HCT116 (cell line): Measurements from ENCODE around the gene DYNC1I1.

Experiments
- ATF3 ChIP-seq: IDR thresholded peaks from 2 replicates; pipeline ENCODE4 v1.6.1; 2012
- CTCF ChIP-seq, 3 experiments: fragments of 200-600 bp in 1 of 3; sonication (generic) in 1 of 3; IDR thresholded peaks in 2 of 3; conservative IDR thresholded peaks in 1 of 3; 2 replicates each; pipeline ENCODE4 v1.5.1; 2012 to 2017; ENCODE audit warnings: low read depth in 2 of 3, low read length in 2 of 3, antibody characterized with exemption in 1 of 3, borderline replicate concordance in 1 of 3, control low read depth in 1 of 3, mild to moderate bottlenecking in 1 of 3, mixed read lengths in 1 of 3, mixed run types in 1 of 3, moderate library complexity in 1 of 3; ENCODE audit not compliant: insufficient read depth in 1 of 3
- EZH2 ChIP-seq: fragments of 200-600 bp; sonication (generic); IDR thresholded peaks from 2 replicates; pipeline ENCODE4 v1.6.1; 2017; ENCODE audit warnings: antibody characterized with exemption, mixed run types
- EZH2phosphoT487 ChIP-seq: fragments of 200-600 bp; IDR thresholded peaks from 2 replicates; pipeline ENCODE4 v1.6.1; 2018; ENCODE audit warnings: antibody characterized with exemption, borderline replicate concordance
- MAX ChIP-seq: IDR thresholded peaks from 2 replicates; pipeline ENCODE4 v1.6.1; 2012
- POLR2A ChIP-seq: IDR thresholded peaks from 2 replicates; pipeline ENCODE4 v1.7.0; 2011; ENCODE audit warnings: borderline replicate concordance; ENCODE audit not compliant: insufficient read depth, insufficient read length; ENCODE audit errors: extremely low read depth
- POLR2AphosphoS5 ChIP-seq: IDR thresholded peaks from 2 replicates; pipeline ENCODE4 v1.6.1; 2011; ENCODE audit warnings: mild to moderate bottlenecking, low read depth, low read length, moderate library complexity
- RAD21 ChIP-seq: IDR thresholded peaks from 2 replicates; pipeline ENCODE4 v1.6.1; 2012; ENCODE audit warnings: low read depth, mild to moderate bottlenecking
- REST ChIP-seq: IDR thresholded peaks from 2 replicates; pipeline ENCODE4 v1.6.1; 2012; ENCODE audit warnings: low read depth
- SIN3A ChIP-seq: IDR thresholded peaks from 2 replicates; pipeline ENCODE4 v1.6.1; 2012; ENCODE audit warnings: low read depth
- SP1 ChIP-seq: IDR thresholded peaks from 2 replicates; pipeline ENCODE4 v1.6.1; 2012; ENCODE audit warnings: low read depth
- SRF ChIP-seq: IDR thresholded peaks from 2 replicates; pipeline ENCODE4 v1.6.1; 2012; ENCODE audit warnings: low read depth
- TCF7L2 ChIP-seq: IDR thresholded peaks from 2 replicates; pipeline ENCODE4 v1.7.0; 2011; ENCODE audit warnings: borderline replicate concordance, inconsistent platforms; ENCODE audit not compliant: insufficient read depth, insufficient read length; ENCODE audit errors: extremely low read depth
- ZNF274 ChIP-seq: fragments of 200-500 bp; sonication (Bioruptor generic); IDR thresholded peaks from 2 replicates; pipeline ENCODE4 v1.6.1; 2014; ENCODE audit warnings: mild to moderate bottlenecking, low read depth, low read length, inconsistent platforms

- TF ChIP-seq MAX, result no peak
- TF ChIP-seq CTCF (IDR thresholded peaks at IDR 0.05 in 2 of 3, conservative IDR thresholded peaks at IDR 0.05 in 1 of 3; ENCODE audit: borderline replicate concordance in 1 of 3, insufficient read depth in 1 of 3, low read depth in 2 of 3, low read length in 2 of 3), result no peak
- TF ChIP-seq EZH2, result no peak
- TF ChIP-seq POLR2AphosphoS5, result no peak
- TF ChIP-seq SP1, result no peak
- TF ChIP-seq SIN3A, result no peak
- TF ChIP-seq REST, result no peak
- 0 out of 2 replicates have a peak, but pooled peaks have one; percentile 65 for TF ChIP-seq EZH2phosphoT487
- no peak for TF ChIP-seq ATF3
- TF ChIP-seq RAD21, result no peak
- no peak for TF ChIP-seq POLR2A
- TF ChIP-seq ZNF274, result no peak
- no peak for TF ChIP-seq TCF7L2
- TF ChIP-seq SRF, result no peak
Measured at GRCh38 chr7:95933618-95934017, 161.3 kb downstream of the DYNC1I1 start.
